PC-9 (cell line): ENCODE data around the gene DAB2. TPM values are rescaled to one million over a fixed set of nuclear protein-coding genes. Genes with fewer than 3 reads are reported as not detected.
"Not testable (repeated sequence)": the region's sequence is repeated elsewhere in the genome, so short reads cannot be mapped to it uniquely, and the experiment has no call there.

Experiments used
- BruUV-seq: library from RNA; stranded (reverse); fragments of 400-500 nt; replicated peaks from 2 replicates; lab custom pipeline; 2021; lab: Mats Ljungman, UMichigan
- CTCF ChIA-PET: fragments of 300-600 bp; sonication (Branson Sonifier 250); formaldehyde crosslinking; loops from one replicate; lab custom pipeline; 2022; ENCODE audit warnings: antibody characterized with exemption; lab: Charles Lee
- POLR2A ChIA-PET: fragments of 300-600 bp; sonication (Branson Sonifier 250); formaldehyde crosslinking; loops from one replicate; lab custom pipeline; 2022; ENCODE audit warnings: antibody characterized with exemption; ENCODE audit not compliant: unreplicated experiment; lab: Charles Lee
- DNase-seq, 2 experiments: peaks; one replicate each; pipeline versions ENCODE4 v3.0.0 to v3.0.0-alpha.2; 2015 to 2022; ENCODE audit warnings: mixed read lengths in 1 of 2
- H2AFZ ChIP-seq: fragments of 200-600 bp; sonication (generic); 2 replicates; pipeline ENCODE4 v1.8.1; 2017; ENCODE audit warnings: antibody characterized with exemption
- H3F3A ChIP-seq: fragments of 200-600 bp; sonication (generic); 2 replicates; pipeline ENCODE4 v1.8.1; 2017; ENCODE audit warnings: antibody characterized with exemption, mild to moderate bottlenecking, low read depth; ENCODE audit not compliant: insufficient read depth
- H3K27ac ChIP-seq: fragments of 200-600 bp; sonication (generic); 2 replicates; pipeline ENCODE4 v1.6.1; 2016; ENCODE audit warnings: mixed run types
- H3K27me3 ChIP-seq: fragments of 200-600 bp; sonication (generic); 2 replicates; pipeline ENCODE4 v1.6.1; 2016; ENCODE audit warnings: low read depth, mixed run types; ENCODE audit not compliant: insufficient read depth
- H3K36me3 ChIP-seq: fragments of 200-600 bp; sonication (generic); 2 replicates; pipeline ENCODE4 v1.6.1; 2016; ENCODE audit warnings: low read depth, mixed run types
- H3K4me1 ChIP-seq: fragments of 200-600 bp; sonication (generic); replicated peaks from 2 replicates; pipeline ENCODE4 v1.6.1; 2016; ENCODE audit warnings: mixed run types; ENCODE audit not compliant: insufficient read depth
- H3K4me2 ChIP-seq: fragments of 200-600 bp; sonication (generic); 2 replicates; pipeline ENCODE4 v1.6.1; 2017; ENCODE audit warnings: mixed run types
- H3K4me3 ChIP-seq: fragments of 200-600 bp; sonication (generic); 2 replicates; pipeline ENCODE4 v1.6.1; 2016; ENCODE audit warnings: mixed run types
- H3K79me2 ChIP-seq: fragments of 200-600 bp; sonication (generic); 2 replicates; pipeline ENCODE4 v1.6.1; 2017; ENCODE audit warnings: low read depth, mixed run types
- H3K9me2 ChIP-seq: fragments of 200-600 bp; sonication (generic); 2 replicates; pipeline ENCODE4 v1.8.1; 2017; ENCODE audit warnings: mild to moderate bottlenecking; ENCODE audit not compliant: insufficient read depth
- H3K9me3 ChIP-seq: fragments of 200-600 bp; sonication (generic); 2 replicates; pipeline ENCODE4 v1.8.1; 2016; ENCODE audit warnings: low read depth; ENCODE audit not compliant: insufficient read depth
- H4K20me1 ChIP-seq: fragments of 200-600 bp; sonication (generic); 2 replicates; pipeline ENCODE4 v1.8.1; 2017; ENCODE audit not compliant: insufficient read depth
- CTCF ChIP-seq: fragments of 200-600 bp; sonication (generic); conservative IDR thresholded peaks from 2 replicates; pipeline ENCODE4 v1.6.1; 2017; ENCODE audit warnings: mixed run types, antibody characterized with exemption, mild to moderate bottlenecking, moderate library complexity
- EZH2 ChIP-seq: fragments of 200-600 bp; sonication (generic); IDR thresholded peaks from 2 replicates; pipeline ENCODE4 v1.8.0; 2017; ENCODE audit warnings: antibody characterized with exemption, low read depth
- intact Hi-C: fragments of 100-400 bp; cut with micrococcal nuclease; formaldehyde crosslinking; loops from one replicate; pipeline ENCODE4 v1.10.0; 2022; ENCODE audit not compliant: unreplicated experiment
- total RNA-seq: library from RNA; stranded (reverse); gene quantifications from 2 replicates; pipeline ENCODE4 v1.2.3, GENCODE V29; 2021

Gene DAB2
- total RNA-seq, 1 experiment from 2014 or later, result 21.0 TPM

GRCh38 chr5:39411061-39411460 is 13.7 kb downstream of the DAB2 start:
- Histone ChIP-seq H3K4me2 (peak overlapping the region; percentile 51), H3K27ac (peak overlapping the region; percentile 44)

GRCh38 chr5:39409033-39409432 is 15.7 kb downstream of the DAB2 start:
- intact Hi-C loops, result no loop called here
- DNase-seq, result no peak
- no peaks in the 10 kb centered on the region for H3K9me3 ChIP-seq
- H2AFZ ChIP-seq, result no peak overlapping the region
- no TSS peak for BruUV-seq
- CTCF ChIA-PET, result interaction anchor here (0.7 kb wide), 1 partner anchor 162 kb away, joined by 4 read pairs; no protein-coding TSS in a partner anchor
- no peak overlapping the region for H3K4me2 ChIP-seq
- peaks cover 17% of the 10 kb centered on the region for H3K4me1 ChIP-seq
- H3K36me3 ChIP-seq, result no peaks in the 10 kb centered on the region
- H3K79me2 ChIP-seq, result no peaks in the 10 kb centered on the region
- POLR2A ChIA-PET, result no interaction called here
- H3F3A ChIP-seq, result peaks cover 12% of the 10 kb centered on the region
- TF ChIP-seq CTCF (no peak), EZH2 (no peak)
- no peaks in the 10 kb centered on the region for H3K27me3 ChIP-seq
- no peak overlapping the region for H3K4me3 ChIP-seq
- no peaks in the 10 kb centered on the region for H4K20me1 ChIP-seq
- no peak overlapping the region for H3K27ac ChIP-seq
- H3K9me2 ChIP-seq, result no peaks in the 10 kb centered on the region

More at GRCh38 chr5:39411061-39411460, 13.7 kb downstream of the DAB2 start:
- H3K27me3 ChIP-seq, result no peaks in the 10 kb centered on the region
- no peaks in the 10 kb centered on the region for H3K36me3 ChIP-seq
- H2AFZ ChIP-seq, result no peak overlapping the region
- intact Hi-C loops, result no loop called here
- H3K79me2 ChIP-seq, result no peaks in the 10 kb centered on the region
- peaks cover 12% of the 10 kb centered on the region for H3F3A ChIP-seq
- H3K9me2 ChIP-seq, result no peaks in the 10 kb centered on the region
- ChIA-PET CTCF (interaction anchor here (0.8 to 0.9 kb wide), 2 partner anchors 13 to 35 kb away, joined by 3 to 4 read pairs; no protein-coding TSS in a partner anchor), POLR2A (interaction anchor here (0.7 kb wide), 3 partner anchors 11 to 1036 kb away, joined by 4 to 7 read pairs (median 6); no protein-coding TSS in a partner anchor)
- H3K9me3 ChIP-seq, result no peaks in the 10 kb centered on the region
- no TSS peak for BruUV-seq
- peaks cover 17% of the 10 kb centered on the region for H3K4me1 ChIP-seq
- peak in 1 of 2 experiments; percentile 85 for DNase-seq
- no peak overlapping the region for H3K4me3 ChIP-seq
- no peaks in the 10 kb centered on the region for H4K20me1 ChIP-seq
- TF ChIP-seq EZH2, result no peak
- no peak for TF ChIP-seq CTCF

GRCh38 chr5:39405083-39405843 is 19.5 kb downstream of the DAB2 start:
- H3F3A ChIP-seq, result no peaks in the 10 kb centered on the region; the same call in 1 of the 2 replicates
- peaks cover under 1% of the 10 kb centered on the region for H3K4me1 ChIP-seq
- H3K4me3 ChIP-seq, result no peak overlapping the region
- H3K4me2 ChIP-seq, result no peak overlapping the region
- no peaks in the 10 kb centered on the region for H3K9me2 ChIP-seq
- intact Hi-C loops, result no loop called here
- no peaks in the 10 kb centered on the region for H3K27me3 ChIP-seq
- BruUV-seq, result no TSS peak
- H2AFZ ChIP-seq, result no peak overlapping the region; the same call in 1 of the 2 replicates
- H3K79me2 ChIP-seq, result no peaks in the 10 kb centered on the region
- no peaks in the 10 kb centered on the region for H4K20me1 ChIP-seq
- CTCF ChIA-PET, result interaction anchor here (0.9 kb wide), 1 partner anchor 143 kb away, joined by 3 read pairs; no protein-coding TSS in a partner anchor
- TF ChIP-seq CTCF, result no peak
- 0 out of 2 replicates have a peak, but pooled peaks cover 3% of the 10 kb centered on the region for H3K9me3 ChIP-seq
- POLR2A ChIA-PET, result no interaction called here
- H3K36me3 ChIP-seq, result no peaks in the 10 kb centered on the region
- DNase-seq, result no peak
- H3K27ac ChIP-seq, result no peak overlapping the region

GRCh38 chr5:39403761-39404160 is 21.0 kb downstream of the DAB2 start:
- BruUV-seq, DNase-seq, H3K4me2 ChIP-seq, H4K20me1 ChIP-seq, H3K36me3 ChIP-seq, H3K9me2 ChIP-seq, H3K4me3 ChIP-seq, H3K79me2 ChIP-seq, H3K27me3 ChIP-seq, intact Hi-C loops, H3K9me3 ChIP-seq, H2AFZ ChIP-seq, H3K27ac ChIP-seq: not testable (repeated sequence)
- H3F3A ChIP-seq, result peaks cover 12% of the 10 kb centered on the region
- POLR2A ChIA-PET, result interaction anchor here (0.7 kb wide), 1 partner anchor 21 kb away, joined by 4 read pairs; no protein-coding TSS in a partner anchor
- CTCF ChIA-PET, result interaction anchor here (0.7 to 1.3 kb wide), 3 partner anchors 21 to 28 kb away, joined by 3 to 8 read pairs (median 5); no protein-coding TSS in a partner anchor
- peaks cover 12% of the 10 kb centered on the region for H3K4me1 ChIP-seq

- DNase-seq, H4K20me1 ChIP-seq, H3K9me3 ChIP-seq, intact Hi-C loops, H3K27me3 ChIP-seq, H3K36me3 ChIP-seq, H3K9me2 ChIP-seq, H2AFZ ChIP-seq, POLR2A ChIA-PET, H3K4me3 ChIP-seq, H3K79me2 ChIP-seq, BruUV-seq, CTCF ChIA-PET, H3K27ac ChIP-seq, H3K4me2 ChIP-seq: not testable (repeated sequence)
- Histone ChIP-seq H3F3A (peaks cover 15% of the 10 kb centered on the region), H3K4me1 (peaks cover 16% of the 10 kb centered on the region)
Measured at GRCh38 chr5:39402140-39402539, 22.6 kb downstream of the DAB2 start.
